Right renal cortex interstitium (tissue), 3 donors: ENCODE measurements around the gene TANGO2. TPM values are rescaled to one million over a fixed set of nuclear protein-coding genes. Genes with fewer than 3 reads are reported as not detected.

Experiments
- DNase-seq, 3 donors: peaks; one replicate each; pipeline ENCODE4 v3.0.0-alpha.2; 2013; ENCODE audit warnings: low read depth in 3 of 3, low spot score in 2 of 3
- polyA plus RNA-seq, 3 donors: library from polyadenylated mRNA; unstranded; fragments of 120-200 nt; gene quantifications; one replicate each; pipeline ENCODE4 v1.2.1, GENCODE V29; 2013; ENCODE audit not compliant: insufficient read length in 3 of 3

TANGO2 gene
- polyA plus RNA-seq, 3 donors: 9.3 to 12.0 (median 10.5) TPM

DNA sequence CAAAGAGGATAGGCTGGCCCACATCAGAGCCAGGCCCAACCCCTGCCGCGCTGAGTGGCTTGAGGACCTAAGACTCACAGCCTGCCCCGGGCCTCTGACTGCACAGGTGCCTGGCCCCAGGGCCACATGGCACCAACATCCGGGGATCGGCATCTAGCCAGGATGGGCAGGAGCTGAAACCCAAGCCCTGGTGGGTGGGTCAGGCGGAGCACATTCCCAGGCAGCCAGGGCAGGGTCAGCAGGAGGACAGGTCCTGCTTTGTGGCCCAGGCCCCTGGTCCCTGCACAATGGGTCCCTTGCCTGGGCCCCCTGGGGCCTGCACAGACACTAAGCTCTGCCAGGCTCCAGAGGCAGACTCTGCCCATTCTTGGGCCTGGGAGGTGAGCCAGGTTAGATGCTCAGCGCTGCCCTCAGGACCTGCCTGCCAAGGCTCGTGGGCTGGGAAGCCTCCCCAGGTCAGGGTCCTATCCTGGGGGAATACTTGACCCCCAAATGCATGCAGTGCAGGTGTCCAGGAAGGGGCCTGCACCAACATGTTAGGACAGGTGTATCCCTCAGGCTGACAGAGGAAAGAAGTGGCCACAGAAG is 37.8 kb upstream of the TANGO2 start:
- DNase-seq: no peak

GRCh38 chr22:19983741-19984140 is 37.2 kb upstream of the TANGO2 start:
- DNase-seq: no peak

DNA sequence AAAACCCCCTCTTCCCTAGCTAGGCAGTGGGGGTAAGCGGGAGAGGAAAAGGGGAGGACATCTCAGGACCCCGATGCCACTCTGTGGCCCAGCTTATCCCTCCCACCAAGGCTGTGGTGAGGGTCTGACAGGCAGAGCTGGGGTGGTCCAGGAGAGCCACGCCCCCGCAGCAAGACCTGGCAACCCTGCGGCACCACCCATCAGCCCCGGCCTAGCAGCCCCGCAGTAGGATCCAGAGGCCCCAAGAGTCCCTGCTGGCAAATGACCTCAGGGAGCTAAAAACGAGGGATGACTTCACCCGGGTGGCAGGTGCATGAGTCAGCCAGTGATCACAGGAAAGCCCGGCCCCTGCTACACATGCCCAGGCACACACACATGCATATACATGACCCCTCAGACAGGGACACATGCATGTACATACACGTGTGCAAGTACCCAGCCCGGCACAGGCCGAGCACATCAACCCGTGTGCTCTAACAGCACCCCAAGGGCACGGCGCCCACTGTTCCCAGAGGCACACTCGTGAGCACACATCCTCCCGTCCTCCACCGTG is 36.6 kb upstream of the TANGO2 start:
- no peak for DNase-seq

DNA sequence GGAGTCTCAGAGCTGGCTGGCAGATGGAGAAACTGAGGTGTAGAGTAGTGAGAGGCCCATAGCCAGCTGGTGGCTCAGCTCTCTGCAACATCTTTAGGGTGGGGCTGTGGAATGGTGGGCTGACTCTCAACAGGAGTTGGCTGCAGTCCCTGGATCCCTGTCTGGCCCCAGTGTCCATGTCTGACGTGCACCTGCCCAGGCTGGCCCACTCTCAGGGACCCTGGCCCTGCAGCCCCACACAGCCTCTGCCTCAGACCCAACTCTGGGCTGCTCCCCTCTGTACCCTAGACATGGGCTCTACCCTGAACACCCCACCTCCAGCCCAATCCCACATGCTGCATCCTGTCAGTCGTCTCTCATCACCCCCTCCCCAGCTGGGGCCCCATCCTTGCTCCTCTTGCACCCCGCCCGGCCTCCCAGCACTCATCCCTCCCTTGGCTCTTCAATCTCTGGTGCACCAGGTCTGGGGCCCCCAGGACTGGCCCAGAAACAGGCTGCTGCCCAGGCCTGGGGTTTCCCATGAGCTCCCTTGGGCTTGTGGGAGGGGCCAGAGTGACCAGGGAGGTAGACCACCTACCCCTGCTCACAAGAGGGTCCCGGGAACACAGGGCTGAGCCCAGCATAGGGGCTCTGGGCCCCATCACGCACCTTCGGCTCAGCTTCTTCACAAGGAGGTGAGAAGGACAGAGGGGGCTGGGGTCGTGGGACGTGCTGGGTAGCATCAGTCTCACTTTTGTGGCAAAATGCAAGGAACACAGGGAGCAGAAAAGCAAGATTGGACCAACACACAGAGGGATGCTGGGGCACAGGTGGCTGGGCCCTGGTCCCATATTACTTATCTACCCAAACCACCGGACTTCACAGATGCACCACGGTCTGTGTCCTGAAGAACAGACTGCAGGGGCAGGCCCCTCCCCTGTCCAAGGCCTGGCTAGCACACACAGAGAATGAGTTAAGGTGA is 35.8 kb upstream of the TANGO2 start:
- no peak for DNase-seq

DNA sequence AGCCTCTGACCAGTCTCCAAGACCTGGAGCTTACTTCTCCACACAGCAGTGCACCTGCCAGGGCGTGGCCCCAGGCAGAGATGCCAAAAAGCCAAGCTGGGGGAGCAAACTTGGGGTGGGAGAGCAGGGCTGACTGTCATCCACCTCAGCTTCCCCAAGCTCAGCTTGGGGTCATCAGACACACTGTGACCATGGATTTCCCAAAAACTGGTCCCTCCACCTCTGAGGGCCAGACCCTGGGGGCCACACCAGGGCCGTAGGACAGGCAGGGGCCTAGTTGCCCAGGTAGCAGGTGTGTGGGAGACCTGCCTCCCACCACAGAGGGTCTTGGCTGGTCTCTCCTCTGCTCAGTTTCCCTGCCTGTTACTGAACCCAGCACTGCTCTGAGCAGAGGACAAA is 34.9 kb upstream of the TANGO2 start:
- no peak for DNase-seq

DNA sequence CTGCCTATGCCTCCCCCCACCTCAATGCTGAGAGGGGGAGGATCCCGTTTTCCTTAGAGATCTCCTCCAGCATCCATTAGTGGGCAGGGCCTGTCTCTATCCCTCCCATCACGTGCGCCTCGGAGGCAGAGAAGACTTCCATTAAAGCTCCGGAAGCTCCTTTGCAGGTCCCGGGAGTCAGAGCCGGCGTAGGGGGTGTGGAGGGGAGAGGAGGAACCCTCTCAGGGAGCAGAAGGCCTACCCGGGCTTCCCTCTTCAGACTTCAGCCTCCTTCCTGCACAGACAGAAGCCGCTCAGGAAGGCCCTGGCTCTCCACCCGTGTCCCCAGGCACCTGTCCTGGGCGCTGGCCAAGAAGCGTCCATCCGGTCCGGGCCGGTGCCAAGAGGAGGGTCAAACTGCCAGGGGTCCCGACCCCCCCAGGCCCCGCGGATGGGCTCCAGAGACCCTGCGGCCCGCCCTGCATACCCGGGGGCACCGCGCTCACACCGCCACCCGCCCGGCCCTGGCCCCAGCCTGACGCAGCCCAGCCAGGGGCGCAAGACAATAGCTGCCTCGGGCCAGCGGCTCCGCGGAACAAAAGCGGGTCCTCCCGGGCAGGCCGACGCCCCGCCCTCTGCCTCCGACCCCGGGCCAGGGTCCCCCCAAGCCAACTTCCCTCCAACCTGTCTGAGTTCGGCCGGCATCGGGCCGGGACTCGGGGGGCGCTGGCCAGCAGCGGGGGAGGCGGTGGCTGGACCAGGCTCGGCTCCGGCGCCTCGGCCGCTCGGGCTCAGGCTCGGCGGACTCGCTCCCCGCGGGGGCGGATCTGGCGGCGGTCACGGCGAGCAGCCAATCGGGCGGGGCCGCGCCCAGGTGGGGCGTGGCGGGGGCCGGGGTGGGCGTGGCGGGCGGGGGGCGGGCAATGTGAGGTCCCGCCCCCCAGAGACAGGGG is 34.2 kb upstream of the TANGO2 start:
- DNase-seq: peak in 1 of 3 donors; percentile 60

DNA sequence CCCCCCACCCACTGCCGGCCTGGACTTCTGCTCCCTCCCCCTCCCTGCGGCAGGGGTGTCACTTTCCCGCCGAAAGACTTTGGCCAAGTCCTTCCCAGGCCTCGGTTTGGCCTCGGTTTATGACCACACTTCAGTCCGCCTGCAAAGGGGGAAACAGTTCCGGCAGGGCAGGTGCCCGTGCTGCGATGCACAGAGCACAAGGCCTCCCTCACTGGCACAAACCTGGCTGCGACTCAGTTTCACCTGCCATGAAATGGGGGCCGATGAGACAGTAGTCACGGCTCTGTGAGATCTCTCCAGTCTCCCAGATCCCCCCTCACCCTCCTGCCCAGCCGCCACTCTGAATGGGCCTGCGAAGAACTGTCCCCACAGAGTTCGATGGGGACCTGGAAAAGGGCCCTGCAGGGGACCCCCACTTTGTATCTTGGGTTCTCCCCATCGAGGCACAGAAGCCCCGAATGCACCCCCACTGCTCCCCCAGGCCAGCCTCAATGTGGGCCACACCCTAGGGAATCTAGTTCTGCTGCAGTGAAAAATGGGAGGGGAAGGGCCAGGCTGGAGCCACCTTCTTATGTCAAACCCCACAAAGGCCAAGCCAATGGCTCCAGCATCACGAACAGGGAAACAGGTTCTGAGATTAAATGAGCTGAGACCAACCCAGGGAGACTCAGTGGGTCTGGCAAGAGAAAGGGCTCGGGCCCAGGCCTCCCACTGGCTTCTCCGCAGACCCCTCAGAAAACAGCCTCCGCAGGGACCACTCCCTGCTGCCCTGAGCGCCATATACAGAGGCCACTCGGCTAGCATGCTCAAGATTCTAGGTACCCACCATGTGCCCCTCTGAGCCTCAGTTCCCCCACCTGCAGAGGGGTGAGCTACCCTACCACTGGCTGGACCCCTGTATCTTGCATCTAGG is 33.3 kb upstream of the TANGO2 start:
- no peak for DNase-seq

DNA sequence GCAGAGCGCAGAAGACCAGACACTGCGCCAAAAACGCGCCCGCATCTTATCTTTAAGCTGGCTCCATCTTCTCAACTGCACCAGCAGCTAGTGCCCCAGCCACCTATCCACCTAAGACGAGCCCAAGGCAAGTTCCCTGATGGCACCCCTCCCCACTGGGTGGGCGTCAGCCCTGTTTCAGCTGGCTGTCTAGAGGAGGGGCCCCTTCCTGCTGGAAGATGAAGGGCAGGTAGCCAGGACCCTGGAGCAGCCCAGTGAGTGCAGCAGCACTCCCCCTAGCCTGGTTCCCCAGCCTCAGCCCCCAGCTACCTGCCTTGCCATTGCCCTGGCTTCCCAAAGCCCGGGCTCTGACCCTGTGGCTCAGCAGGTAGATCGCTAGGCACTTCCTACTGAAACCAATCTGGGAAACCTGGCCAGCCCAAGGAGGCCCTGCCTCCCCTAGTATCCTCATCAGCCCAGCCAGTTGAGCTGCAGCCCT is 32.5 kb upstream of the TANGO2 start:
- DNase-seq: no peak

- no peak for DNase-seq
Measured at GRCh38 chr22:19988965-19989724, 31.8 kb upstream of the TANGO2 start.

DNA sequence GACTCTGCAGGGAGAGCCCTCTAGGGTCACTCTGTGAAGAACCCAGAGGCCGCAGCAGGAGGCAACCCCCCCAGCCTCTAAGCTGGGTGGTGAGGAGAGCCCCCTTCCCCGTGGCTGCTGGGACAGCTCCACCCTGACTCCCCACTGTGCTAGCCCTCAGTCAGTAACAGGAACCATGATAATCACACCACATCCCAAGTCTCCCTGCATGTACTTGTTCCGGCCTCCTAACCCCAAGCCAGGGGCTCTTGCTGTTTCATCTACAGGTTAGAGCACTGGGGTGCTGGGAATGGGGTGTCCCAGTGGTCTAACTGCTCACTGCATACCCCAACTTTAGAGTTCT is 31.2 kb upstream of the TANGO2 start:
- DNase-seq: no peak

DNA sequence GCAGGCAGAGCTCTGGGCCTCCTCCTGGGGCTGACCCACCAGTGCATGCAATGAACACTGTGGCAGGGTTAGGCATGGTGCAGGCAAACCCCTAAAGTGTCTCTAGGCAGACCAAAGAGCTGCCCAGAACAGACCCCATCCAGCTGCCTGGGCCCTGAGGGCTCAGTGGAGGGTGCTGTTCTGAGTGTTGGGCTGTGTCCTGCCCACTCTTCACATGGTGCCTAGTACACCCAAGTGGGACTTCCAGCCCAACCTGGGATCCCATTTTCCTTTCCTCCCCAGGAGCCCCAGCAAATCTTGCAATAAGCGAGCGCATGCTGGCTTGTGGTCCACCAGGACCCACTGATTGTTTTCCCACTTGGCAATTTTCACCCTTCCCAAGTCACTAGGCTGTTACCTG is 30.7 kb upstream of the TANGO2 start:
- DNase-seq: no peak

DNA sequence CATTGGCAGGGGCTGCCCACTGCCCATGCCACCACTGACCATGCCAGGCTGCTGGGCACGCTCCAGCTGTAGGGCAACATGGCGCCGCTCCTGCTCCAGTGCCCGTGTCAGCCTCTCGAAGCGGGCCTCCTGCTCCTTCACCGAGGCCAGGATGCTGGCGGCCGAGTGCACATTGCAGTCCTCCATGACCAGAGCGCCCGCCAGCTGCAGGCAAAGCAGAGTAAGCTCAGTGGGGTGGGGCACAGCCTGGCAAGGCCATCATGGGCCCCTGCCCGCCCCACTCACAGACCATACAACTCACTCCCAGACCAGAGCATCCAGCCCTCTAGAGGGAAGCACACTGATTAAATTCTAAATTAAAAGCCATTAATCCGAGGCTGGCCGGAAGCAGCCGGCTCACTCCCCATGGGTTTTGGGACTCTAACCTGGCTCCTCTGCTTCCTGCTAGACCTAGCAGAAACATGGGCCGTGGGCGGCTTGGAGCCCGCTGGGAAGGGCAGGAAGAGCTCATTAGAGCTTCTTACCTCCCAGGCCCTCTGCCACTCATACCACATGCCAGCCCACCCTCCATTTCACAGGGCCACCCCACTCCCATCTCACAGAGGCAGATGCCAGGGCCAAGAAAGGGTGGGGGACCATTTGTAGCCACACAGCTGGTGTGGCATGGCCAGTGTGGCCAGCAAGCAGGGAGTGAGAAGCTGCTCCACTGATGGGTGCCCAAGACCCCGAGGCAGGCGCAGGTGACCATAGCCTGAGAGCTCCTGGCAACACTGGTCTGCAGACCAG is 30.1 kb upstream of the TANGO2 start:
- no peak for DNase-seq

GRCh38 chr22:19991395-19991644 is 29.6 kb upstream of the TANGO2 start:
- no peak for DNase-seq

- no peak for DNase-seq
Measured at GRCh38 chr22:19991645-19992451, 29.1 kb upstream of the TANGO2 start.

DNA sequence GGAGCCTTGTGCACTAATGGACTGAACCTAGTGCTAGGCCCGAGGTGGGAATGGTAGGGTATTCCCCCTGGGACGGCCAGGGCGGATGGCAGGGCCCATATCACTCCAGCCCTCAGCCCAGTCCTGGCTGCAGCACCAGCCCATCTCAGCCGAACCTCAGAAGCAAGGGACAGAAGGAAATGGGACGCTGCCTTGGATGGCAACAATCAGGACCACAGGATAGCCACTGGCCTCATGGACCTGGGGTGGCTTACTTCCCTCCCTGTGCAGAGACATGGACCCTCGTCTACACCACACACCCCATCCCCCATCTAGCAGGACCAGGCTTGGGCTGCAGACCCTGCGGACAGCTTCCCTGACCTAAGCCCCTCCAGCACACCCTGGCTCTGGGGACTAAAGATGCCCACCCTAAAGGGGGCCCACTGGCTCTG is 28.4 kb upstream of the TANGO2 start:
- DNase-seq: no peak

- DNase-seq: no peak
Measured at GRCh38 chr22:19992921-19993355, 28.0 kb upstream of the TANGO2 start.

DNA sequence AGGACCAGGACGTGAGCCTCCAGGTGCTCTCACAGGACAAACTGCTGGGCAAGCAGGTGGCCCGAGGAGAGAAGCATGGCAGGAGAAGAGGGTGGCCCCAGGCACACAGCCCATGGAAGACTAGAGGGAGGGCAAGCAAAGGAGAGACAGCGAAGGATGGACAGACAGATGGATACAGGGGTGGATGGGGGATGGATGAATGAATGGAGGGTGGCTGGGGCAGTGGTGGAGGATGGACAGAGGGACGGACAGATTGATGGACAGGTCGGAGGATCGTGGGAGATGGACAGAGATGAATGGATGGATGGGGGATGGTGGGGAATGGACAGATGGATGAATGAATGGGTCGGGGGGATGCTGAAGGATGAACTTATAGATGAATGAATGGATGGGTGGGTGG is 27.0 kb upstream of the TANGO2 start:
- DNase-seq: no peak
